ENCODE results near the gene SLC38A10.

- TF ChIP-seq CTCF (optimal IDR thresholded peaks at IDR 0.05 in 1 of 3, IDR thresholded peaks at IDR 0.05 in 1 of 3, conservative IDR thresholded peaks at IDR 0.05 in 1 of 3; ENCODE audit: extremely low read depth in 1 of 3, insufficient read depth in 2 of 3, low read length in 3 of 3) (no peak), EZH2 (IDR thresholded peaks at IDR 0.05; ENCODE audit: low read length) (no peak)
These were observed 19.4 kb upstream of the SLC38A10 start for GRCh38 chr17:81314398-81315081.
